ENCODE measurements around the gene YY1.

YY1 gene

DNA sequence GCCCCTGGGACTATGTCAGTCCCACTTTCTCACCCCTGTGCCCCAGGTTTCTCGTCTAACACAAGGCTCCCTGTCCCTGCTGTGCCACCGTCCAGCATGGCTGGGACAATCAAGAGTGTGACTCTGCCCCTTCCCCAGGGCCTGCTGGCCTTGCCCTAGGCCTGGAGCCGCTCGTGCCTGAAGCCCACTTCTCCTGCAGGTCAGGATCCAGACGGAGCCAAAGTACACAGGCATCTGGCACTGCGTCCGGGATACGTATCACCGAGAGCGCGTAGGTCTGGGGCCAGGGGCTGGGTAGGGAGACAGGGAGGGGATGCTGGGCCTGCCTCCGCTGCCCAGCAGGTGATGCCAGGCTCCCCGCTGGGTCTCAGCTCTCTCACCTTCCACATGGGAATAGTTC is 87.0 kb downstream of the YY1 start:
- H3K4me3 Mint-ChIP-seq, result no peak overlapping the region
- H3K9me3 Mint-ChIP-seq, result no peaks in the 10 kb centered on the region
- no peaks in the 10 kb centered on the region for H3K4me1 Mint-ChIP-seq (ENCODE audit: low read depth)
- H3K27me3 Mint-ChIP-seq, result no peaks in the 10 kb centered on the region
- H3K36me3 Mint-ChIP-seq (ENCODE audit: low read depth), result peaks cover under 1% of the 10 kb centered on the region
- DNase-seq, result no peak
- H3K27ac Mint-ChIP-seq, result no peak overlapping the region

DNA sequence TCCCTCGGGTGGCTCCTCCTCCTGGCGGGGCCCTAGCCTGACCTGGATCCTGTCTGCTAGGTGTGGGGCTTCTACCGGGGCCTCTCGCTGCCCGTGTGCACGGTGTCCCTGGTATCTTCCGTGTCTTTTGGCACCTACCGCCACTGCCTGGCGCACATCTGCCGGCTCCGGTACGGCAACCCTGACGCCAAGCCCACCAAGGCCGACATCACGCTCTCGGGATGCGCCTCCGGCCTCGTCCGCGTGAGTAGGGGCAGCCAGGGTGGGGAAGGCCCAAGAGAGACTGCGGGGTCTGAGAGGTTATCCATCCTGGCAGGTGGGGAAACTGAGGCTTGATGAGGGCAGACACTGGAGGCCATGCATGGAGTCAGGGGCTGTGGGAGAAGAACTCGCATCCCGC is 88.2 kb downstream of the YY1 start:
- peak overlapping the region; percentile 26 for H3K27ac Mint-ChIP-seq
- DNase-seq, result no peak

DNA sequence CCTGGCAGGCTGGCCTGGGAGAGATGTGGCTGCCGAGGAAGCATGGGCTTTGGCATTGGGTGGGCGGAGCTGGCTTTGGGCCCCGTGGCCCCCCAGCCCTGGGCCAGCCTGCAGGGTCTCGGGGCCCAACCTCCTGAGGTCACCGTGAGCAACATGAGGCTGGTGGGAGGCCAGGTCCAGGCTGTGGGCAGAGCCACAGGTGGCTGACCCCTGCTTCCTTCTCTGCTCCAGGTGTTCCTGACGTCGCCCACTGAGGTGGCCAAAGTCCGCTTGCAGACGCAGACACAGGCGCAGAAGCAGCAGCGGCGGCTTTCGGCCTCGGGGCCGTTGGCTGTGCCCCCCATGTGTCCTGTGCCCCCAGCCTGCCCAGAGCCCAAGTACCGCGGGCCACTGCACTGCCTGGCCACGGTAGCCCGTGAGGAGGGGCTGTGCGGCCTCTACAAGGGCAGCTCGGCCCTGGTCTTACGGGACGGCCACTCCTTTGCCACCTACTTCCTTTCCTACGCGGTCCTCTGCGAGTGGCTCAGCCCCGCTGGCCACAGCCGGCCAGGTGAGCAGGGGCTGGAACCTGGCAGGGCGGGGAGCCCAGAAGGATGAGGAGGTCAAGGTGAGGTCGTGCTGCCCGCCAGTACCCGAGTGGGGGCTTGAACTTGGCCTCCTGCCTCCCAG is 89.7 kb downstream of the YY1 start:
- no peak overlapping the region for H3K27ac Mint-ChIP-seq
- no peaks in the 10 kb centered on the region for H3K4me1 Mint-ChIP-seq (ENCODE audit: low read depth)
- H3K4me3 Mint-ChIP-seq, result no peak overlapping the region
- no peak for DNase-seq
- no peaks in the 10 kb centered on the region for H3K9me3 Mint-ChIP-seq
- H3K36me3 Mint-ChIP-seq (ENCODE audit: low read depth), result peaks cover 21% of the 10 kb centered on the region
- no peaks in the 10 kb centered on the region for H3K27me3 Mint-ChIP-seq

More for the DNA sequence above, 88.2 kb downstream of the YY1 start:
- no peaks in the 10 kb centered on the region for H3K27me3 Mint-ChIP-seq
- no peak overlapping the region for H3K4me3 Mint-ChIP-seq
- no peaks in the 10 kb centered on the region for H3K9me3 Mint-ChIP-seq
- no peaks in the 10 kb centered on the region for H3K4me1 Mint-ChIP-seq (ENCODE audit: low read depth)
- H3K36me3 Mint-ChIP-seq (ENCODE audit: low read depth), result peaks cover 9% of the 10 kb centered on the region

DNA sequence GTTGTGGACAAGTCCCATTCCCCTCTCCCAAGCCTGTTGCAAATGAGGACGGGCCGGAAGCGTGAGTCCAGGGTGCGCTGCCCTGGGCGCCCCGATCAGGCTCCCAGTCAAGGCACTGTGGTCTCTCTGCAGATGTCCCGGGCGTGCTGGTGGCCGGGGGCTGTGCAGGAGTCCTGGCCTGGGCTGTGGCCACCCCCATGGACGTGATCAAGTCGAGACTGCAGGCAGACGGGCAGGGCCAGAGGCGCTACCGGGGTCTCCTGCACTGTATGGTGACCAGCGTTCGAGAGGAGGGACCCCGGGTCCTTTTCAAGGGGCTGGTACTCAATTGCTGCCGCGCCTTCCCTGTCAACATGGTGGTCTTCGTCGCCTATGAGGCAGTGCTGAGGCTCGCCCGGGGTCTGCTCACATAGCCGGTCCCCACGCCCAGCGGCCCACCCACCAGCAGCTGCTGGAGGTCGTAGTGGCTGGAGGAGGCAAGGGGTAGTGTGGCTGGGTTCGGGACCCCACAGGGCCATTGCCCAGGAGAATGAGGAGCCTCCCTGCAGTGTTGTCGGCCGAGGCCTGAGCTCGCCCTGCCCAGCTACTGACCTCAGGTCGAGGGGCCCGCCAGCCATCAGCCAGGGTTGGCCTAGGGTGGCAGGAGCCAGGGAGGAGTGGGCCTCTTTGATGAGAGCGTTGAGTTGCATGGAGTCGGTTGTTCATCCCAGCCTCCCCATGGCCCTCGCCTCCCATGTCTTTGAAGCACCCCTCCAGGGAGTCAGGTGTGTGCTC is 90.5 kb downstream of the YY1 start:
- no peaks in the 10 kb centered on the region for H3K9me3 Mint-ChIP-seq
- peak overlapping the region; percentile 41 for H3K27ac Mint-ChIP-seq
- H3K4me1 Mint-ChIP-seq (ENCODE audit: low read depth), result no peaks in the 10 kb centered on the region
- H3K4me3 Mint-ChIP-seq, result no peak overlapping the region
- peaks cover 29% of the 10 kb centered on the region for H3K36me3 Mint-ChIP-seq (ENCODE audit: low read depth)
- no peaks in the 10 kb centered on the region for H3K27me3 Mint-ChIP-seq
- no peak for DNase-seq

DNA sequence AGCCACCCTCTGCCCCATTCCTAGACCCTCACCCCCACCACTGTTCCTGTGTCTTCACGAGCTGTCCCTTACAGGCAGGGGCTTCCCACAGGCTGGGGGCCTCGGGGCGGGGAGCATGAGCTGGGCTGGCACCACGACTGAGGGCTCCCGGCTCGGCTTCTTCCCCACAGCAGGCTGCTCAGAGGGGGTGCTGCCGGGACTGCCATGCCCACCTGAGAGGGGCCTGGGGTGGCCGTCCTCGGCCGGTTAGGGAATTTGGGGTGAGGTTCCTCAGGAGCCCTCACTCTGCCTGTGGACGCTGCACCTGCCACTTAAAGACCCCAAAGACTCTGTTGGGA is 91.0 kb downstream of the YY1 start:
- Mint-ChIP-seq H3K36me3 (ENCODE audit: low read depth) (peaks cover 35% of the 10 kb centered on the region), H3K4me1 (ENCODE audit: low read depth) (no peaks in the 10 kb centered on the region)

DNA sequence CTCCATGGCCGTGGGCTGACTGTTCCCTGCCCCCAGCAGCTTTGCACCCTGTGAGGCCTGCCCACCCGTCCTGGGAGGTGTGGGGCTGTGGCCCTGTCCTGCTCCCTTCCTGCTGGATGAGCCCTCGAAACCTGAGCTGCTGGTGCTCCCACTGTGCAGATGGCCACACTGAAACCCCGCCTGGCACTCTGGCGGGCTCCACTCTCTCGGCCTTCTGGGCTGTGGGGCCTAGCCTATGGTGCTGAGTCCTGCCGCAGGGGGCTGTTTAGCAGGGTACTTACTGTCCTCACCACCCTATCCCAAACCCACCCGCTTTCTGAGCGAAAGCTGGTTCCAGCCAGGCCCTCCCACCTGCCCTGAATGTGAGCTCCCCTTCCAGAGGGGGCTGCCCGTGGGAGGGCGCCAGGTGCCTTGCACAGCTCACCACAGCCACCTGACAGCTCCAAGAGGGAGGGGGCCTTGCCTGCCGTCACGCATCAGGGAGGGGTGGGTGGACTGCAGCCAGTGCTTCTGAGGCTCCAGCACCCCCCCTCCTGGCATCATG is 91.5 kb downstream of the YY1 start:
- peak overlapping the region; percentile 50 for H3K27ac Mint-ChIP-seq
- peaks cover 39% of the 10 kb centered on the region for H3K36me3 Mint-ChIP-seq (ENCODE audit: low read depth)
- no peaks in the 10 kb centered on the region for H3K27me3 Mint-ChIP-seq
- H3K4me3 Mint-ChIP-seq, result no peak overlapping the region
- H3K4me1 Mint-ChIP-seq (ENCODE audit: low read depth), result no peaks in the 10 kb centered on the region
- H3K9me3 Mint-ChIP-seq, result no peaks in the 10 kb centered on the region
- DNase-seq, result no peak

More for the DNA sequence above, 91.0 kb downstream of the YY1 start:
- DNase-seq, result no peak
- no peaks in the 10 kb centered on the region for H3K9me3 Mint-ChIP-seq
- H3K27me3 Mint-ChIP-seq, result no peaks in the 10 kb centered on the region
- no peak overlapping the region for H3K4me3 Mint-ChIP-seq
- no peak overlapping the region for H3K27ac Mint-ChIP-seq

DNA sequence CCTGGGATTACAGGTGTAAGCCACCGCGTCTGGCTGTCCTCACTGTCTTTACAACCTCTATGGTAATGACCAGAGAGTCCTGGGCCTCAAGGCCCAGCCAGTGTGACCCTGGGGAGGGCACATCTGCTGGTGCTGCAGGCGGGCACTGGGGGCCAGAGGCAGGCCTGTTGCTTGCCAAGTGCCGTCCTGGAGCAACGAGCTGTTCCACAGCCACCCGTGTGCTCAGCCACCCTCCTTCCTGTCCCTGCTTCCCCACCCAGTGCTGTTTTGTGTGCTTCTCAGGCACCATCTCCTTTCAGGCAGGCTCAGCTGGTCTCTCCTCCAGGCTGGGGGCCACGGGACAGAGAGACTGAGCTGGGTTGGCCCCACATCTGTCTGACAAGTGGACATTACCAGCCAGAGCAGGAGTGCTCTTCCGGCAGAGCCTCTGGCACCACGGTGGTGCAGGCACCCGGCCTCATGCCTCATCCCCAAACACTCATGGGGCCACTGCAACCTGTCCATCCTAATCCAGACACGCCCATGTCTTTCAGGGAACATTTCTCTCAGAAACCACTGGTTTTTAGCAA is 93.2 kb downstream of the YY1 start:
- Mint-ChIP-seq H3K27ac (no peak overlapping the region), H3K4me3 (no peak overlapping the region), H3K4me1 (ENCODE audit: low read depth) (peaks cover 10% of the 10 kb centered on the region), H3K9me3 (no peaks in the 10 kb centered on the region), H3K27me3 (no peaks in the 10 kb centered on the region), H3K36me3 (ENCODE audit: low read depth) (peaks cover 54% of the 10 kb centered on the region)
- no peak for DNase-seq
